Effector CD8-positive, alpha-beta T cell (primary cell): Measurements from ENCODE around the gene SLC22A23.

Source experiments
- DNase-seq: peaks from one replicate; lab custom pipeline; 2025; lab: John Stamatoyannopoulos, UW

Gene SLC22A23

DNA sequence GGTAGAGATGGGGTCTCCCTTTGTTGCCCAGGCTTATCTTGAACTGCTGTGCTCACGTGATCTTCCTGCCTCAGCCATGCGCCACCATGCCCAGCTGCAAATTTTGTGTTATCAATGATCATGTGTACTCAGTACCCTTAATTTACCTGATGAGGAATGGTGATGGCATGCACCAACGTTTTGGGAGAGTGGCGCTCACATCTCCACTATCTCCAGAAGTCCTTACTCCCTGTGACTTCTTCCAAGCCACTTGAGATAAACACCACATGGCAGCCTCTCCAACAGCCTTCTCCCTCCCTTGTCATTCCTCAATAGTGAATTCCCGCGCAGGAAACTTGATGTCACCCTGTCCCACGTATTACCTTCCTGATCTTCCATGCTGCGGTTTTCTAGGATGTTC lies 140.0 kb downstream of the SLC22A23 start:
- no peak for DNase-seq

DNA sequence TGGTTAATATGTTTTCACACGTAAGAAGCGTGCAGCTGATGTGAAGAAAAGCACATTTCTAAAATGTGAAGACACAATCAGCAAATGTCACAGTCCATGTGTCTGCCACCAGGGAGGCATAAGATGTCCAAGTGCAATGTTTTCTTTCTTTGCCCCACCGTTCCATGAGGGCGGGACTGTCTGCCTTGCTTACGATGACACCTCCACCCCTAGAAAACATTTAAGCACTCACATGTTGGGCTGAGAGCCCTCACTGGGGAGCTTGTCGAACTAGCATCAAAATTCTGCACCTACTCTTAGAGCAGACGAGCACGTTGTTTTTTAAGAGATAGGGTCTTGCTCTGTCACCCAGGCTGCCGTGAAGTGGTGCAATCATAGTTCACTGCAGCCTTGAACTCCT lies 140.5 kb downstream of the SLC22A23 start:
- no peak for DNase-seq

DNA sequence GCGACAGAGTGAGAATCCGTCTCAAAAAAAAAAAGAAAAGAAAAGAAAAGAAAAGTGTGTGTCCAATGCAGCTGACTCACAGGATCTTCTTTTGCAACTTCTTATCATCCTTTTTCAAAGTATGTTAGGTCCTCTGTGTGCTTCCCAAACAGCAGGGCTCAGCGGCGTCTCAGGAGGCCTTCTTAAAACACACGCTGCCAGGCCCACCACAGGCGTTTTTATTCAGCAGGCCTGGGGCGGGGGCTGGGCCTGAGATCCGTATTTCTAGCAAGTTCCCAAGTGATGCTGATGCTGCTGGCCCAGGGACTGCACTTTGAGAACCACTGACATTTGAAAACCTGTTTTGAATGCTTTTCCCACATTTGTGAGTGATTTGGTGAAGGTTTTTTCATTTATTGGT lies 141.0 kb downstream of the SLC22A23 start:
- no peak for DNase-seq

DNA sequence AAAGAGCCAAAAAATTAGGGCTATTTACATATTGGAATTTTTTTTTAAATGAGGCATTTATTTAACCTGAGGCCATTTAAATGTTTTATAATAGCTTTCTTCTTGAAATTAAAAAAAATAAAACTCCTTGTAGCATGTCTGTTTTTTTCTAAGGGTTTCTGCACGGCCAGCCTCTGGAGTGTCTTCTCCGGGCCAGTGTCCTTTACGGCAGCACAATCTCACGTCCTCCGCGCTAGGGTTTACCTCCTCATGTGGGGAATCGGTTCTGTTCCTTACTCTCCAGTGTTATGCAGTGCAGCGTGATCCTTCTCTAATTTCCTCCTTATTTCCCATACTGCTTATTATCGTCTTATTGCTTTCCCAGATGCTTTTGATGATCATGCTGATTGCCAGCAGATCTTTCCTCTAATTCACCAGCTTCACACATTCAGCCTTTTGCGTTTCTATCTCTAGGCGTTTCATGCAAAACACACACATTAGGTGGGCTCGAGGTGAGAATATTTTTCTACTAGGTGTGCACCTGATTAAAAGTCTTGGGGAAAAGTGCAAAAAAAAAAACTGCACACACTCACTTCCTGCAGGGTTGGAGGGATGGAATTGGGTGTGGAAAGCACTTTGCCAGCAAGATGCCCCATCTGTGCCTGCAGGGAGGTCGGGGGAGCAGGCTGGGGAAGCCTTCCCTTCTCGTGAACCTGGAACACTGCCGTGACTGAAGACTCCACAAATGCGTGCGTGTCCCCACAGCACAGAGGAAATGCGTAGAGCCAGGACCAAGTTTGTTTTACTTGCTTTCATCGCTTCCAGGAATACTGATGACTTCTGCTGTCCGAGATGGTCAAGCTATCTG lies 142.0 kb downstream of the SLC22A23 start:
- DNase-seq = no peak

DNA sequence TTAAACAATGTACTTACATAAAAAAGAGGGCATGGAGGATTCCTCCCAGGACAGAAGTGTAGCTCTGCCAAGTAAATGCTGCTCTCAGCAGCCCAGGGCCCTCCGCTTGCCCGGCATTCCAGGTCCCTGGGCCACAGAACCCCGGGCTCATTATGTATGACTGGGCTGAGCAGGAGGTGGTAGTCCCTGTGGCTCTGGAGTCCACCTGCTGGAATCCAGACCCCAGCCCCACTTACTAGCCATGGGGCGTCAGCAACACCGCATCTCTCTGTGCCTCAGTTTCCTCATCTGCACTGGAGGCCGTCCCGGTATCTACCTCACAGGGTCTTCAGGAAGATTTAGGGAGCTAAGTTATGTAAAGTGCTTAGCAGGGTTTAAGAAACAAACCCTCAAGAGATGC lies 142.7 kb downstream of the SLC22A23 start:
- no peak for DNase-seq

DNA sequence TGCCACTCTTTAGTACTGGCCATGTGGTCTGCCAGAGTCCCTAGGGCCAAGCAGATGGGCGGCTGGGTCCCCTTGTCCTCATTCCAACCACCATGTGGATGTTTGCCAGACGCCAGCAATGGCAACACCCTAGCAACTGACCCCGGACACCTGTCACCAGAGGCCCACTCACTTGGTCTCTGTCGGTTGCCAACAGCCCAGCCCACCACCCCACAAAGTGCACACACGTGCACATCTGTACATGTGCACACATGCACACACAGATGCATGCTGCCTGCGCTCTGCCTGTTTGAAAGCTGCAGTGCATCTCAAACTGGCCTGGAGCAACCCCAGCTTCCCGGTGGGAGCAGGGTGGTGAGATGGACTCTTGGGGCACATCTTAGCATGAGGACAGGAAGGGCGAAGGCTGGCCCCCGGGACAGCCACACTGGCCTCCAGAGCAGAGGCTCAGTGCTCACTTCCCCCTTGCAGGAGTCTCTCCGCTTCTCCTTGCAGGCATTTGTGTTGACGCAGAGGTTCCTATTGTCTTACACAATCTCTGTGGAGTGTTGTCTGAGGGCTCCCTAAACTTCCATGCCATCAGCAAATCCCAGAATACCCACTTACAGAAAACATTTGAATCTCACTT lies 144.1 kb downstream of the SLC22A23 start:
- no peak for DNase-seq

DNA sequence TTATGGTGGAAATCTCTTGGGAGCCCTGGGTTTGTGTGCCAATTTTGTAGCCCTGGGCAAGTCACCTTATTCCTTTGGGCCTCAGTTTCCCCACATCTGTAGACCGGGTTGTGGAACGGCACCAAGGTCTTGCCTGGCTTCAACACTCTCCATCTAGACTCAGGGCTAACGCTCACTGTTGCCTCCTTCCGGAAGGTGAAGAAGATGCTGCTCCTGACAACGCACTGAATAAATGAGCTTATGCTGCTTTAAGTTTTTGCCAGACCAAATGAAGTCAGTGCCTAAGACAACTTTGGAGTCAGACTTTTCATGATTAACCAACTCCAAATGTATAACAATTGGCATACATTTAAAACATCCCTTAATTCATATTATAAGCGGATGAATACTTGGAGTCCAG lies 145.0 kb downstream of the SLC22A23 start:
- no peak for DNase-seq

DNA sequence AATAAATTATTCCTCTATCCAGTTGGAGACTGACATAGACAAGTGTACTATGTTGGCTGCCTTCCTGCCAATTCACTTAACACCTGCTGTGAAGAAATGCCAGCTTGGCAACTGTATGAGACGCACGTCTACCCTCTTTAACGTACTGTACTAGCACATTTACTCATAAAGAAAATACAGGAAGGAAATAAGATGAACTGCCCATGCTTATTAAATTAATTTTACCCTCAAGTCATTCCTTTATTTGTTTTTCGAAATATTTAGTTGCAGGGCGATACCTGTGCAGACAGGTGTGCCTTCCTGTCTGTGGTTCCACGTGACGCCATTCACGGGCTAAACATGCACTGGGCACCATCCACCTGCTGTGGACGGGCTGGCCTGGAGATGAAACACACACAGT lies 146.1 kb downstream of the SLC22A23 start:
- DNase-seq = no peak

DNA sequence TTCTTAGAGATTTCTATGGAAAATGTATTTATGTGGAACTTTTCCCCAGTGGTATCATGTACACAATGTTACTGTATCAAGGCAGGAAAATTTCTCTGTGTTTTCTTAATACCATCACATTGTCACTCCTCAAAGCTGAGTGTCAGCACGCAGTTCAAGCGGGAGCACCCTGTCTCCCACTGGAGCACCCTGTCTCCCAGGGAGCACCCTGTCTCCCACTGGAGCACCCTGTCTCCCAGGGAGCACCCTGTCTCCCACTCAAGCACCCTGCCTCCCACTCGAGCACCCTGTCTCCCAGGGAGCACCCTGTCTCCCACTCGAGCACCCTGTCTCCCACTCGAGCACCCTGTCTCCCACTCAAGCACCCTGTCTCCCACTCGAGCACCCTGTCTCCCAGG lies 146.8 kb downstream of the SLC22A23 start:
- no peak for DNase-seq

DNA sequence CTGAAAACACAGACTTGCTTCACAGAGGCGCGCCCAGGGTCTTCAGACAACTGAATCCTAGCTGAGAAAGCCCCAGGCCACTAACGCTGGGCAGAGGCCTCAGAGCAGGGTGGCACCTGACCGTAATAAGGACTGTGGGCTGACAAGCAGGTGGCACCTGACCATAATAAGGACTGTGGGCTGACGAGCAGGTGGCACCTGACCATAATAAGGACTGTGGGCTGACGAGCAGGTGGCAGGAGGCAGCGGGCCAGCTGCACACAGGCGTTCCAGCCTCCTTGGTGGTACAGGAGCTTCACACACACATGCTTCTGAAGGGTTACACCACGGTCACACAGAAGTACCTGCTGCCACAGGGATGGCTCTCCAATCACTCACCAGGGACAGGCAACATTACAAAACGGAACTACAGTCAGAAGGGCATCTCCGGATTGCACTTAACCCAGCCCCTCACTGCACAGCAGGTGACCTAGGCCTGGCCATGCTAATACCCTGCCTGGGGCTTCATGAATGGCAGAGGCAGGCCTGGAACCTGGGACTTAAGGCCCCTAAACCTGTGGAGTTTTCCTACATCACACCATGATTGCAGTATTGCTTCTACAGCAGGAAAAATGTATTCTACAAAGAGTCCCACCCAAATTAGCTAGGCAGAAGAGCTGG lies 147.3 kb downstream of the SLC22A23 start:
- DNase-seq = no peak

DNA sequence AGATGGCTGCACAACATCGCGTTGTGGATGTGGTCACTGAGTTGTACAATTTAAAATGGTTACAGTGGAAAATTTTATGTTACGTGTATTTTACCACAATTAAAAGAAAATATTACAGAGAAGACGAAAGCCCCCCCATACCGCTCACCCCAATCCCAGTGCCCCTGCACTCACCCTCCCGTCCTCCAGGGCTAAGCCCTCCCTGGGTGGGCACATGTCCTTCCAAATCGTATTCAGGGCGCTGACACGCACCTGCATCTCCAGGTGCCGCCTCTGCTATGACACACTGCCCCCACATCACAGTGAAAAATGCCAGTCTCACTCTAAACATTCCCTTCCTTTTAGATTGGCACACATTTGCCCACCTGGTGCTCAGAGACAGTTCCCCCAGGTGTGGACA lies 148.7 kb downstream of the SLC22A23 start:
- no peak for DNase-seq

DNA sequence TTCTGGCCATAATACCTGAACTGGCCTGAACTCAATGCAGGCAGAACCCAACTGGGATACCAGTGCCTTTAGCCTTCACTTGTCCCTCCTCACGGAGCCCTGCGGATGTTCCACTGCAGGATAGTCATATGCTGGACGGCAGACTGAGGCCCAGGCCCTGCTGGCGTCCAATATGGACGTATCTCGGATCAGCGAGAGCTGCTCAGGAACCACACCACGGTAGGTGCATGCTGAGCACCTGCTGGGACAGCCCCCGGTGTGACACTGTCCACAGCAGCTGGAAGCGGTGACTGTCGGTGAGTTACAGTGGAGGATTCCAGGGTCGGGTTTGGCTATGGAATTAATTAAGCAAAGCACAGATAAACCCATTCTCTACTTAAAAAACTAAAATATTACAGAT lies 149.4 kb downstream of the SLC22A23 start:
- no peak for DNase-seq

DNA sequence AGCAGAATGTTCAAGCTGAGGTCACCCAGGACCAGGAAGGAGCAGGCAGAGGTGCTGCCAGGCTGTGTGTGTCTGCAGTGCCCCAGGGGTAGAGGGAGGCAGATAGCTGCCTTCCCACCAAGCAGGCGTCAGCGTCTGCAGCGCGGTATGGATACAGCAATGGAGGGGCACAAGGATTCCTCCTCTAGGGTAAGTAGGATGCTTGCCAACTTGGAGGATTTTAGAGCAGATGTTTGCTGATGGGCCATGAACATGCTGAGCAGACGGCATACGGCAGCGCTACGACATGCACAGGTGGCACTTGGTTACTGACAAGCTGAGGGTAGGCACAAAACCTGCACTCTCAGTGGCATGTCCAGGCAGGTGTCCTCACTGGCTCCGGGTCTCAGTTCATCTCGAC lies 150.0 kb downstream of the SLC22A23 start:
- no peak for DNase-seq

DNA sequence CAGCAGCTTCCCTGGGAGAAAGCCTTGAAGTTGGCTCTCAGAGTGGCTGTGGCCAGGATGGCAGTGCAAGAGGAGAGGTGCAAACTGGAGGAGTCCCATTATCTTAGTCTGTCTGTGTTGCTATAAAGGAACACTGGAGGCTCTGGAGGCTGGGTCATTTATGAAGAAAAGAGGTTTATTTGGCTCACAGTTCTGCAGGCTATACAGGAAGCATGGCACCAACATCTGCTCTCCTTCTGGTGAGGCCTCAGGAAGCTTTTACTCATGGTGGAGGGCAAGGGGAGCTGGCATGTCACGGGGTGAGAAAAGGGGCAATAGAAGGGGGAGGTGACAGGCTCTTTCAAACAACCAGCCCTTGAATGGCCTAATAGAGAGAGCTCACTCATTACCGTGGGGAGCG lies 151.0 kb downstream of the SLC22A23 start:
- DNase-seq = no peak

DNA sequence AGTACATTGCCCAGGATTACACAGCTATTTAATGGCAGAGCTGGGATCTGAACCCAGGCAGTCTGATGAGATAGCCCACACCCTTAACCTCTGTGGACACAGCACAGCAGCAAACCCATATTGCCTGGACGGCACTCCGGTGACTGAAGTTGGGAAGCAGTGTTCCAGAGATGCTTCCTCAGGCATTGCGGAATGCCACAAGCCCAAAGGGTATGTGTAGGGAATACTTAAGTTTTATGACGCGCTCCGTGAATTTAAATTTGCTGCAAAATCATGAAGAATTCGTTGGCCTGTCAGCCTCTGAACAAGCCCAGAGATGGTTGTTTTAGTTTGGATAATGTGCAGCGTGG lies 151.7 kb downstream of the SLC22A23 start:
- DNase-seq = no peak

DNA sequence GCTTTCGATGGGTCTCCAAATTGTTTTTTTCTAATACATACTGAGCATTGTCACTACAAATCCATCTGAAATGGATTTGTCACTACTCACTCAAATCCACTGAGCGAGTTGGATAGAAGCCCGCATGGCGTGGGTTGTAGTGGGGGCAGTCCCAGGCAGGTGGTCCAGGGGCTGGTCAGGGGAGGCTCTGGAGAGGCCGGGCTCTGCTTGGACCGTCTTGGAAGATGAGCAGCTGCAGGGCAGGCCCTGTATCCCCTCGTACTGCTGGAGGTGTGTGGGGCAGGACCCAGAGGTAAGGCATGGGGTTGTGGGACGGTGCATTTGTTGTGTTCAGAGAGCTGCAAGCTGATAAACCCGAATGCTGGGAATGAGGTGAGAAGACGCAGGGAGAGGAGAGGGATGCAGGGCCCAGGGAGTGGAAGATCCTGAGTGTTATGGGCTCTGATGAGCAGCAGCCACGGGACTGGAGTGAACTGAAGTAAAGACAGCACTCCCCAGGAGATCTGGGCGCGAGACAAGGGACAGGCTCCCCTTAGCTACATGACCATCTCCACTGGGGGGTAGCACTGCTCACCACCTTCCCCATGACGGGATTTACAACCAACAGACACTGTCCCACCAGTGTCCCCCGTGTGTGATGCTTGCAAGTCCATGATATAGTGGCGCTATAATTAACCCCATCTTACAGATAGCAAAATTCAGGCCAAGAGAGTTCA lies 152.2 kb downstream of the SLC22A23 start:
- no peak for DNase-seq

DNA sequence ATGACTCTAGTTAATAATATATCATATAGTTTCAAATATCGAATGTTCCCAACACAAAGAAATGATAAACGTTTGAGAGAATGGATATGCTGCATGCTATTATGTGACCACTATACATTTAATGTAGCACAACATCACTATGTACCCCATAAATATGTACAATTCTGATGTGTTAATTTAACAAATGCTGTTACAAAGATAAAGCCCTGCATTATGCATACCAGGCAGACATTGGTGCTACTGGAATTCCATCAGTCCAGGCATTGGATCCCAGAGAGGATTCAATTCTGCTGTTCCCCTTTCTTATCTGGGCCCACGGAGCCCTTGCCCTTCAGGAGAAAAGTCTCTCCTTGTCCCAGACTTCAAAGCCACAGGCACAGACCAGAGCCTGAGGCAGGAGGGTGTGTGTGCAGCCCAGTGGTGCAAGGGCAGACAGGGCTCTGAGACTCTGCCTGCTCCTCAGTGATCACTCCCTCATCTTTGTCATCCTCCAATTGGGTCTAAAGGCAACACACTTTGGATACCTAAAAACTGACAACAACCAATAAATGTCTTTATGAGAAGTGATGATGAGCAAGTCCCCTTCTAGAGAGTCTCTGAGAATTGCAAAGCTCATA lies 152.9 kb downstream of the SLC22A23 start:
- no peak for DNase-seq

DNA sequence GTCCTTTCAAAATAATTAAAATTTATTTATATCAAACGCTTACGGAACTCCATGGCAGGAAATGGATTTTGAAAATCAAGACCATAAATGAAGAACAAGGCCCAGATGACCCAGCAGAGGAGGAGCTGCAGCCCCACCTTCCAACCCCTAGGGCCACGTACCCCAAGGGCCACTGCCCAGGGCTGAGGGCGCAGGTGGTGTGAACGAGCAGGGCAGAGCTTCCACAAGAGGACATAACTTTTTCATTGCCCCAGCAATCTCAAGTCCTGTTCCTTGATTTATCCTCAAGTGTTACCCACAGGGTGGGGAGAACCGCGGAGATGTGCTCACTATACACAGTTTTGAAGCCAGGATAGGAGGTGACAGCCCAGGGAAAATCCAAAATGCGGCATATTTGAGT lies 155.3 kb downstream of the SLC22A23 start:
- DNase-seq = no peak

DNA sequence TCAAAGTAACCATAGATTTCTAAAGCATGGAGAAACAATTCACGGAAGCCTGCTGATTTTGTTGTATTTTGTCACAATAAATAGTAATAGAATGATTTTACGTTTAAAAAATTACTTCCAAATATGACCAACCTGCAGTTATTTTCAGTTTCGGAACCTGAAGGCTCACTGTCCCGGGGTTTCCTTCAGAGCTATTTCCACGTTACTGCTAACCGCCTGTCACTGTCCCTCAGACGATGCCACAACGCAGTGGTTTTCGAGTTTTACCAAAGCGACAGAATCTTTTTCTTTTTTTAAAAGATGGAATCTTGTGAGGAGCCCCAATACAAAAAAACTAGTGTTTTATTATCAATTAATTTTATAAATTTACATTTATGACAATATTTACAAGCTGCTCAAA lies 157.6 kb downstream of the SLC22A23 start:
- no peak for DNase-seq

DNA sequence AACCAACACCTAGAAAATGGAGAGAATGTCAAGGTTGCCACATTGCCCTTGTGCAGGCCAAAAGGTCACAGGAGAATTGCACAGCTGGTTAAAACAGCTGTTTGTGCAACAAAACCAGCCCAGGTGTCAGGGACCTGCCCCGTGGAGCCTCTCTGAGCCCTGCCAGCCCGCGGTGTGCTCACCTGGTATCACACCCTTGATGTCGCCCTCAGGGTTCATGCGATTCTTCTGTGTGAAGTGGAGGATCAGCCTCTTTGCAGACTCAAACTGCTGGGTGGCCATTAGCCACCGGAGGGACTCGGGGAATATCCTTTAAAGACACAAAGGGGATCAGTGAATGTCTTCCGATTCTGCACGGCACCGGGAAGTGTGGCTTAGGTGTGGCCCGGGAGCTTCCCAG lies 158.9 kb downstream of the SLC22A23 start:
- DNase-seq = no peak

DNA sequence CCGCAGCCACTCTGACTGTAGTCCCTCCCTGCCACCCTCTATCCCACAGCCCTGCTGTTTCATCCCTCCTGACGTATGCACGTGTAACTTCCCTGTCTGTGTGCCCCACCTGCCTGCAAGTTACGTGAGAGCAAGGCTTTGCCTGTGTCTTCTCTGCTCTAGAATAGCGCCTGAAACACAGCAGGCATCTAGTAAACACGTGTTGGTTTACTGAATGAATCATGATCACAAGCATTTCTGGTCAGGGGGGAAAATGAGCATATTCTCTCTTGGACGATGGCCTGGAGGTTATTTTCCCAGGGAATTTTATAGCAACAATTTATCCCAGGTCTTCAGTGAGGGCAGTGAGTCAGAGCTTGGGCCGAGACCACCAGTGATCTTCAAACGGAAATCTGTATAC lies 159.8 kb downstream of the SLC22A23 start:
- no peak for DNase-seq

DNA sequence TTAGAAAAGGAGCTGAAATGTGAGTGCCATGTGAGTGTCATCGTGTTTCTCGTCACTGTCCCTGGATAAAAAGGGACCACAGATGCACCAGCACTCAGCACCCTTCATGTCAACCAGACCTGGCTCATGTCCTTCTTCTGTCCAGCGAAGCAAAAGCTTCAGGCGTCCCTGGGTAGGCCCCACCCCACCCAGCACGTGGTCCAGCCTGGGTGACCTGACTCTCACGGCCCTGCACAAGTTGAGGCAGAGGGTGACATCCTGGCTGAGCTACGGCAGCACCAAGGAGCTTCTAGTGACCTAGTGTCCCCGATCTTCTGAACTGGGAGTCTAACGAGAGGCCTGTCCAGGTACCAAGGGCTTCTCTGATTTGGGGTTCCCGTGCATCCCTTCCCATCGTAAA lies 160.3 kb downstream of the SLC22A23 start:
- no peak for DNase-seq
